GM12872 (cell line): ENCODE measurements around the gene TRDMT1.

ENCODE experiments used
- TF ChIP-seq, protein P1 (sequence below): IDR thresholded peaks from 3 replicates; pipeline ENCODE4 v1.5.1; 2011; ENCODE audit warnings: low read depth, mild to moderate bottlenecking, low read length, moderate library complexity; ENCODE audit not compliant: insufficient read depth

Gene TRDMT1

DNA sequence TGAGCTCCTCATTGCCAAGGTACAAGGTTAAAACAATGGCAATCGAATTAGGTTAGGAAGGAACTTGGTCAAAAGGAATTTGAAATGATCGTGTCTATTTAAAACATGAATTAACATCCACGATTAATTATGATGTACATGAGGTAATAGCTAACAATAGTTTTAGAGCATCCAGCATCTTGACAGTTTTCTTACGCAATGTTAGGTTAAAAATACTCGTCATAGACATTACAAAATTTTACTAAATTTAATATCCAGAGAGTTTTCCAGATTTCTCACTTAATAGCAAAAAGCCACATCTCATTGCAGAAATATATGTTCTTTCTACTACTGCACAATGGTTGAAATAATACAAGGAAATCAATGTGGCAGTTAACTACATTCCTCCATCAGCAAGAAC, 94.5 kb downstream of the TRDMT1 start:
- TF ChIP-seq, protein P1, sequence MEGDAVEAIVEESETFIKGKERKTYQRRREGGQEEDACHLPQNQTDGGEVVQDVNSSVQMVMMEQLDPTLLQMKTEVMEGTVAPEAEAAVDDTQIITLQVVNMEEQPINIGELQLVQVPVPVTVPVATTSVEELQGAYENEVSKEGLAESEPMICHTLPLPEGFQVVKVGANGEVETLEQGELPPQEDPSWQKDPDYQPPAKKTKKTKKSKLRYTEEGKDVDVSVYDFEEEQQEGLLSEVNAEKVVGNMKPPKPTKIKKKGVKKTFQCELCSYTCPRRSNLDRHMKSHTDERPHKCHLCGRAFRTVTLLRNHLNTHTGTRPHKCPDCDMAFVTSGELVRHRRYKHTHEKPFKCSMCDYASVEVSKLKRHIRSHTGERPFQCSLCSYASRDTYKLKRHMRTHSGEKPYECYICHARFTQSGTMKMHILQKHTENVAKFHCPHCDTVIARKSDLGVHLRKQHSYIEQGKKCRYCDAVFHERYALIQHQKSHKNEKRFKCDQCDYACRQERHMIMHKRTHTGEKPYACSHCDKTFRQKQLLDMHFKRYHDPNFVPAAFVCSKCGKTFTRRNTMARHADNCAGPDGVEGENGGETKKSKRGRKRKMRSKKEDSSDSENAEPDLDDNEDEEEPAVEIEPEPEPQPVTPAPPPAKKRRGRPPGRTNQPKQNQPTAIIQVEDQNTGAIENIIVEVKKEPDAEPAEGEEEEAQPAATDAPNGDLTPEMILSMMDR: no peak

DNA sequence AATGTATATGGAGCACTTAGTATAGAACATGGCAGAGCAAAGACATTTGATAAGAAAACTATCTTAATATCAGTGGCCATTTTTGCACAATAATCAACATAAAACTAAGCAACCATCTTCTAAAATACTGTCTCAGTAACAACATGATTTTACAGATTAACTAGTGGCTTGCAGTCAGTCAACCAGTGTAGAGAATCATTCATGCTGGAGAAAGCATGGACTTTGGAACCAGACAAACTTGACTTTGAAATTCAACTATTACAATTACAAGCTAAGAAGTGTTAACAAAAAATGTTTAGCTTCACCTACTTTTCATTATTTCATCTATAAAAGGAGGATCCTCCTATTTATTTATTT, 99.6 kb downstream of the TRDMT1 start:
- TF ChIP-seq, protein P1: no peak

DNA sequence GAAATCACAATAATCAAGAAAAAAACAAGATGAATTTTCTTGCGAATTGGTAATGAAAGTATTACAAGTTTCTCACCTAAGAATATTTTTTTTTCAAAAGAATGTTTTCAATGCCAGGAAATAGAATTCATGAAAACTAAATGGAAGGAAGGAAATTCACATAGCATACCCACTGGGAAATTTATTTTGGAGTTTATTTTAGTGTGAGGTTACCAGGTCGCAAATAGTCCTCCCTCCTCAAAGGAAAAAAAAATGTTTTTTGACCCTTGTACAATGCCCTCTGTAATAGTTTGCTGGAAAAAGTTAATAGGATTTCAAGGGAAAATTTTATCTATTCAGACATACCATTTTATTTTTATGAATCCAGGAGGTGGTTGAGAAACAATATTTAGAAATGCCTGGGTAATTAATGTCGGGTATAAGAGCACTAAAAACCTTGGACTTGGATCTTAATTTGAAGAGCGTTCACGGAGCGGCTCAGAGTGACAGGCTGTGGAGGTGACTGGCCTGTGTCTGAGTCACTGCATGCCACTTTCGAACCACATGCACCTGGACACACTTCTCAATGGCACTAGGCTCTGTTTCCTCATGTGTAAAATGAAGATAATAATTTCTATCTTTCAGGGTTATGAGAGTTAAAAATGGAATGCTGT, 100.1 kb downstream of the TRDMT1 start:
- TF ChIP-seq, protein P1: no peak

DNA sequence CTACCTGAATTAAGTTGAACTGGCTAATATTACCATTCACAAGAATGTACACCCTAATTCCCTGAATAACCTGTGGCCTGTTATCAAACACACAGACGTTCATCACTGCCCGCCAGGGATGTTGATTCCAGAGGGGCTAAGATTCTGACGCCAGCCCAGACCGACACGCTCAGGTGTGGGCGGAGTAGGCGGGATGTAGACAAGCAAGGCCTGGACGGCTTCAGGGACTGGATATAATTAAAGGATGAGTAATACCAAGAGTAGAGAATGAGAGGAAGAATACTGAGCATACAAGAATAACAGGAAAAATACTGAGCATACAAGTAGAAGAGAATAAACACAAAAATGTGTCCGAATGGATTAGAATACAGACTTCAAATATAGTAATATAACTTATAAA, 100.9 kb downstream of the TRDMT1 start:
- TF ChIP-seq, protein P1: no peak

DNA sequence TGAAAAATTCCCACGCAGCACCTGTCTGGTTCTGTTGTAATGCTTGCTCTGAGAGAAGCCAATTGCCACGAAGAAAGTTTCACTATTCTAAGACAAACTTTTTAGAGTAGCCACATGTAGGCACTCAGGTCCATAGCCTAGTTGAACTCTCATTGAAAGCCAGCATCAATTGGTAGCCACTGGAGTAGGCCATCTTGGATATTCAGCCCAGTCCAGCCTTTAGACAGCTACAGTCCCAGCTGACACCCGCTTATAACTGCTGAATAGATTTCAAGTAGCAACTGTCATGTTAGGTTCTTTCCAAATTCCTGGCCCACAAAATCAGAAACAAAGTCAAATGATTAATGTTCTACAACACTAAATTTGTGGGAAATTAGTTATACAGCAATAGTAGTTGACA, 103.5 kb downstream of the TRDMT1 start:
- TF ChIP-seq, protein P1: no peak
